HG03354 (cell line): ENCODE measurements around the gene TUBGCP3.

Source experiments
- ATAC-seq: cut with Tn5 transposase; IDR thresholded peaks from one replicate; pipeline ENCODE4 v1.9.1; 2021; ENCODE audit warnings: mild to moderate bottlenecking; ENCODE audit not compliant: unreplicated experiment, poor library complexity, severe bottlenecking

Gene TUBGCP3

DNA sequence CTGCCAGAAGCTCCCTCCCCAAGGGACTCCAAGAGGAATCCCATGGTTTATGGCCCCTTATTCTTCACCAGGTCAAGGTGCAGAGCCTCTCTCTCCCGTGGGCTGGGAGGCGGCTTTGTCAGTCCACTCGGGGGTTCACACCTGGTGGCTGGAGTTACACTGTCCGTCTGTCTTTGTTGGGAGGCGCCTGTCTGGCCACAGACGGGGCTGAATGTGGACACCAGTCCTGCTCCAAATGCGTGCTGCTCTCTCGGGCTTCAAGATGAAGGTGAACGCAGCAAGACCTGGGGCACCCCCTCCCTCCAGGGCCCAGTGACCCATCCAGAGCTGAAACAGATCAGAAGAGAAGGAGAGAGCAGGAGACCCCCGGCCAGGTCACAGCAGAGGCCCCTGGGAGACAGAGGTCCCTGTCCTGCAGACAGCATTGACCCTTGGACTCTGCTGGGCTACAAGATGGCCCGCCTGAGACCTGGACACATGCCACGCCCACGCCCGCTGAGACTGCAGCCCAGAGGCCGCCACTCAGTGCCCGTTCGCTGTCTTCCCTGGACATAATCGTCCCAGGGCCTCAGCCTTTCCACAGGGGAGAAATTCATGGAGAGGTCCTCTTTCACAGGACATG is 29.9 kb upstream of the TUBGCP3 start:
- ATAC-seq: no peak

DNA sequence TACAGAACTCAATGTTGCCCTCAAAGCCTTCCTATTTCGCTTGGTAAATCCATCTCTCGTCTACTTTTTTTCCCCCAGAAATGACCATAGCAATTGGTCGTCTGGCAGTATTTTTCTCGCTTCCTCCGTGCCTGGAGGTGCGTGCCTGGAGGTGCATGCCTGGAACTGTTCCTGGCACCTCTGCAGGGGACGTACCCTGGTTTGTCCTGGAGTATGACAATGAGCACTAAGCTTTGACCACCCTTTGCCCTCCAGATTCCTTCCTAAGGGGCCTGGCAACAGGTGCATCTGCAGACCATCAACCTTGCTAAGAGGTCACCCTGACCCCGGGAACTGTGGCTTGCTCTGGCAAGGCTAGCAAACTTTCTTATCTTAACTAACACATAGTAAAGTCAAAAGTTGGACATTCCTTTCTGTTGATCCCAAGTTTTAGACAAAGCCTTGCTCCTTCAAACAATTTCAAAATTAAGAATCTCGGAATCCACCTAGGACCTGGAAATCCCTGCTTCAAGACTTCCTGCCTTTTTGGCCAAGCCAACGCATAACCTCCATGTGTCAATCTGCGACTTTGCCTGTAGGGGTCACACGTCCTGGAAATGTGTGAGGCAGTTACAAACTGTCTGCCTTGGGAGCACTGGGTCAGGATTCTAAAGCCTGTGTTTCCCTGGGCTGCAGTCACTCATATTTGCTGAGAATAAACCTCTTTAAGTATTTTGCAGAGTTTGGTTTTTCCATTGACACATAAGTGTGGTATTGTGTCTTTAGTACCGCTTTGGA is 28.8 kb upstream of the TUBGCP3 start:
- ATAC-seq: peak; percentile 76

DNA sequence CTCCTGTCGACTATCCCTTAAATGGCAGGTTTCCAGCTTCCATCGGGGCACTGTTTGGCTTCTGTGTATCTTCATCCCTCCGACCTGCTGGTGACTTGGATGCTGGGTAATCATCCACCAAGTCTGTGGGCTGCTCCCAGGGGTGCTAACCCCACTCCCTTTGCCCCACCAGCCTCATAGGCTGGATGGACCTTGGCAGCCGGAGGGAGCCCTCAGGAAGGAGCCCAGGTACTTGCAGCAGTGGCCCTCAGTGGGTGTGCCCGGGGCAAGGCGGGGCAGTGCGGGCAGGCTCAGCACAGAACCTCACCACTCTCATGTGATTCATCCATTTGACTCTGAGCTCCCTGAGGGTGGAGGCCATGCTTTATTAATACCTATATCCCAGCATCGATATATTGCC is 27.4 kb upstream of the TUBGCP3 start:
- no peak for ATAC-seq

DNA sequence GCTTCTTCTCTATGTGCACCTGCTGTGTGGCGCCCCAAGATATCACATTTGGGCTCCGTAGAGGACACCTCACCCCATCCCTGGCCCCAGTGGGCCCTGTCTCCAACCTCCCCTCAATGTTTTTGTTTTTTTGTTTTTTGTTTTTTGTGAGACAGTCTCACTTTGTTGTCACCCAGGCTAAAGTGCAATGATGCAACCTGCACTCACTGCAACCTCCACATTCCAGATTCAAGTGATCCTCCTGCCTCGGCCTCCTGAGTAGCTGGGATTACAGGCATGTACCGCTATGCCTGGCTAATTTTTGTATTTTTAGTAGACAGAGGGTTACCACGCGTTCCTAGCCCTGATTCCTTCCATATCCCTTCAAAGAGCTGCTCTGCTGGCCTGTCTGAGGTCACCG is 26.9 kb upstream of the TUBGCP3 start:
- no peak for ATAC-seq

DNA sequence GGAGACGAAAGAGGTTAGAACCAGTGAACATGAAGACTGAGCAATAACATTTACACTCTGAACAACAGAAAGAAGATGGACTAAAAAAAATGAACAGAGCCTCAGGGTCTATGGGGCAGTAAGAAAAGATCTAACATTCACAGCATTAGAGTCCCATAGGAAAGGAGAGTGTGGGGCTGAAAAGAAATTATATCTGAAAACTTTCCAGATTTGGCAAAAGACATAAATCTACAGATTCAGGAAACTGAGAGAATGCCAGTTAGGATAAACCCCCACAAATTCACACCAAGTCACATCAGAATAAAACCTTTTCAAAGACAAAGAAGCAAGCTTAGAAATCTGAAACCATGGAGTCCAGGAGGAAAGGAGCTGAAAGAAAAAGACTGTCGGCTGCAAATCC is 20.3 kb upstream of the TUBGCP3 start:
- no peak for ATAC-seq

DNA sequence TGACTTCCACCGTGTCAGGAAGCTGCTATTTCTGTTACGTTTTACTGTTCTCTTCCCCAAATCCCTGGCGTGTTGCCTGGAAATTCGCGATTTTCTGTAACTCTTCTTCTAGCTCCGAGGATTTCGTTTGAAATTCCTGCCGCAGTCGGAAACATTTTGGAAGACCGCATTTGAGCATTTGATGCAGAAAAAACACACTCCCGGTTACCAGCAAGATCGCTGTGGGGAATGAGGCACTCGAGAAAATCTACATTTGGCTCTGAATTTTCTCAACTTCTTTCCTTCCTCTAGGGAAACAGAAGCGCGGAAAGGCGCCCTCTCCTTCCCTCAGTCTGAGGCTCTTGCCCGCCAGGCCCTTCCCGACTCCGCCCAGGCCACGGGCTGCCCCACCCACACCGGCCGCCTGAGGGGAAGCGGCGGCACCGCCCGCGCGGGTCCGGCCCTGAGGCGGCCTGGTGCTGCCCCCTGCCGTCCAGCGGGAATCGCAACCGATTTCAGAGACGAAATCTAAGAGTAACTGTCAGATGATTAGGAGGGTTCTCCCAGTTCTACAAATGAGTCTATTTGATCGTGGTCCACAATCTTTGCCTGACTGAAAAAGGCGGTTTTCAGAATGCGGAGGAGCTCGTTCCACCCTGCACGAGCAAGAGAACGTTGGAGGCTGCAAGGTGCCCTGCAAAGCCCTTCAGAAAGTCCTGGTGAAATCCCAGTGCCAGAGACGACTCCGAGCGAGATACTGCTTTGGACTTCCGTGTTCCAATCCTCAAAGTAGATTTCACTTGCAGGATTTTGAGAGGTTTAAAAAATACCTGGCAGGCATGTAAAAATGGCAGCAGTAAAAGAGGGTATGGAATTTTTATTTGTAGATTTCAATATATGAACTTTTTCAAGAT is 18.4 kb upstream of the TUBGCP3 start:
- peak; percentile 100 for ATAC-seq

DNA sequence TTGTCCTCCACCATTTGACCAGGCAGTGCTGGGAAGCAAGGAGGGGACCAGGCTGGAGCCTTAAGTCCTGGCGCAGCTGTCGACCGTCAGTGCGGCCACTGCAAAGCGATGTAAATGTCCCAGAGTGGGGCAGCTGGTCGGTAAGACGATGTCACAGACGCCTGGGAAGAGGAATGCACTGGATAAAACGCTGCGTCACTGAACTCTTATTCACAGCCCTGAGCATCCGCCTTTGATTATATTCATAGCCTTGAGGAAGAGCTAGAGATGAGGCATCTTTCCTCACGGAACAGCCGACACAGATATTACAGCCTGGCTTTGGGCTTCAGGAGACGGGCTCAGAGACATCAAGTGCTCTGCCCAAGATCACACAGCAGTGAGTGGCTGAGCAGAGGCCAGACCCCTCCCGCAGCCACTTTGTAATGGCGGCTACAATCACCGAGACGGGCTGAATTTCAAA is 17.6 kb upstream of the TUBGCP3 start:
- no peak for ATAC-seq

DNA sequence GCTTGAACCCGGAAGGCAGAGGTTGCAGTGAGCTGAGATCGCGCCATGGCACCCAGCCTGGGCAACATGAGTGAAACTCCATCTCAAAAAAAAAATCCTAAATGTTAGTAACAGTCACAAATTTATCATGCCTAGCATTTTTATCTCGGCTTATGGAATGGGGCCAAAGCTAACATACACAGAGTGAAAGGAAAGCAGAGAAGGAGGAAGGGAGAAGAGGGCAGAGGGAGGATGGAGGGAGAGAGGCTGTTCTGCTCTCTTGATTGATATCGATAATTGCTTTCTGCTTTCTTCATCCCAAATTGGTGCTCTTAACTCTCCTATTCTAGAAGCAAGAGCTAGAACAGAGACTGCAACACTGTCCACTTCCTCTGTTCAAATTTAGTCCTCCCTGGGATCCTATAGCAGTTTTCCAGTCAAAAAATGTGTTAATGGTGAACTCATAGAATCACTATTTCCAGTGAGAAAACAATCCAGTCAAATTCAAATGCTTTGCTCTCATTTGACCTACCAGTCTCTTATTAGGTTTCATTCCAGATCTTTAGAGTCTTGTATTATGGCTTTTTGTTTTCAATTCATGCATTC is 15.8 kb upstream of the TUBGCP3 start:
- no peak for ATAC-seq

DNA sequence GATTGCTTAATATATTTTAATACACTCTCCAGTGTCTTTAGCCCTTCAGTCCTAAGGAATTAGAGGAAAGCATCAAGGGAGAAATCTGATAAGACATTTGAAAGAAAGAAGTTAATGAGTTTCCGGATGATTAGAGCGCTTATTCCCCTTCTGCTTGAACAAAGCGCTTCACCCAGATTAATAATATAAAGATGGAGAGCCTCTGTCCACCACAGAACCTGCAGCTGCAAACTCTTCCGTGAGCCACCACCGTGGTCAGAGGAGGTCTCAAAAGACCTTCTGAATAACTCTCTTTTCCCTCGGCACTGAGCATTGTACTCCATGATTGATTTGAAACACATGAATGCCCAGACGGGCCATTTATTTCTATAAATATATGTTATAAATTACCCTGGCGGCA is 14.2 kb upstream of the TUBGCP3 start:
- ATAC-seq: no peak

DNA sequence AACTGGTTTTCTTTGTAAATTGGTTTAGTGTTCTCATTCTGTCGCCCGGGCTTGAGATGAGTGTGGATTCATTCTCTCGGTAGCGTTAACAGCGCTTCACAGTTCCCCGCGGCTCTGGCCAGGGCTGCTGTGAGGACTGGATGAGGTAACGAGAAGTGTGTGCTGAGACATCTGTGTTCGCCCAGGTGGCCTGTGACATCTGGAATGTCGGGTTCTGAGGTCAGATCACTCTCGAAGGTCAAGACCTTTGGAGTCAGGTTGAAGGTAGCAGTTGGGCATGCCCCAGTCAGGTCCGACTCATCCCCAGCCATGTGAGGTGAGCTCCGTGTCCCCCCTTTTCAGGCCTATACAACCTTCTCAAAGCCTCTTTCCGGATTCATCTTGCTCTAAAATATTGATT is 13.4 kb upstream of the TUBGCP3 start:
- no peak for ATAC-seq

DNA sequence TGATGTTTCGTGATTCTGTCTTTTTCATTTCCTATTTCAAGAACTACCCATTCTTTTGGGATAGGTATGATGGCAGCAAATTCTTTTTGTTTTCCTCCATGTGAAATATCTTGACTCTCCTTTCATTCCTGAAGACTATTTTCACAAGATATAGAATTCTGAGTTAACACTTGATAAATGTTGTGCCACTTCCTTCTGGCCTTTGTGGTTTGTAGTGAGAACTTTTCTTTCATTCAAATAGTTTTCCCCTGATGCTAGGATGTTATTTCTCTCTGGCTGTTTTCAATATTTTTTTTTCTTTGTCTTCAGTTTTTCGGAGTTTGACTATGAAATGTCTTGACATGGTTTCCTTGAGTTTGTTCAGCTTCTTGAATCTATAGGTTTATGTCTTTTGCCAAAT is 8.3 kb upstream of the TUBGCP3 start:
- ATAC-seq: no peak

DNA sequence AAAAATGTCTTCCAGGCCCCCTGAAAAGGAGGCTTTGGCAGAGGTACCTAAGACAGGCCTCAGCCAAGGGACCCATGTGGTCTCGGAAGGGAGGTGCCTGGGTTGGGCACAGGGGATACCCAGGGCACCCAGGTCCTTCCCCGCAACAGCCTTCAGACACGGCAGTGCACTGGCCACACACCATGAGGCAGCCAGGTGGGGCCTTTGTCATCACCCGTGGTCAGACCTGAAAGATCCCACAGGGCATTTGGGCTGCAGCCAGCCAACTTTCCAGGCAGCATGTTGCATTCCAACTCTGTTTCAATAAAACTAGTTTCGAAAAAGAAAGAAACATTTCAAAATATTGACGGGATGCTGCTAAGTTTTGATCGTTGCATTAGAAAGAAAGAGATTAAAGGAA is 4.7 kb upstream of the TUBGCP3 start:
- ATAC-seq: no peak

DNA sequence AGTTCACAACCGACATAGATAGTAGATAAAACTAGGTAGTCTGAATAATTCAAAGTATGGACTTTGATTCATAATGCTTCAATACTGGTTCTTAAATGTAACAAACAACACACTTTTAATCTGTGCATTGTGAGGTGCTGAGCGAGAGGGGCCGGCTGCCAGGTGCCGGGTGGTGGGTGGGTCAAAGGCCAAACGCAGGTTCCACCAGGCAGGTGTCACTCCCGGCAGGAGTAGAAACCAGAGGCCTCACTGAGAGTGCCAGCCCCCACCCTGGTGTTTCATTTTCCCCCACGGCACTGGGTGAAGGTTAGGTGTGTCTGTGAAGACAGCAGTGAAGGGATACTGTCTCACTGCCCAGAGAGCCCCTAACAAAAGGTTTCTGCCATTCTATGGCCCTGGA is 4.2 kb upstream of the TUBGCP3 start:
- no peak for ATAC-seq

DNA sequence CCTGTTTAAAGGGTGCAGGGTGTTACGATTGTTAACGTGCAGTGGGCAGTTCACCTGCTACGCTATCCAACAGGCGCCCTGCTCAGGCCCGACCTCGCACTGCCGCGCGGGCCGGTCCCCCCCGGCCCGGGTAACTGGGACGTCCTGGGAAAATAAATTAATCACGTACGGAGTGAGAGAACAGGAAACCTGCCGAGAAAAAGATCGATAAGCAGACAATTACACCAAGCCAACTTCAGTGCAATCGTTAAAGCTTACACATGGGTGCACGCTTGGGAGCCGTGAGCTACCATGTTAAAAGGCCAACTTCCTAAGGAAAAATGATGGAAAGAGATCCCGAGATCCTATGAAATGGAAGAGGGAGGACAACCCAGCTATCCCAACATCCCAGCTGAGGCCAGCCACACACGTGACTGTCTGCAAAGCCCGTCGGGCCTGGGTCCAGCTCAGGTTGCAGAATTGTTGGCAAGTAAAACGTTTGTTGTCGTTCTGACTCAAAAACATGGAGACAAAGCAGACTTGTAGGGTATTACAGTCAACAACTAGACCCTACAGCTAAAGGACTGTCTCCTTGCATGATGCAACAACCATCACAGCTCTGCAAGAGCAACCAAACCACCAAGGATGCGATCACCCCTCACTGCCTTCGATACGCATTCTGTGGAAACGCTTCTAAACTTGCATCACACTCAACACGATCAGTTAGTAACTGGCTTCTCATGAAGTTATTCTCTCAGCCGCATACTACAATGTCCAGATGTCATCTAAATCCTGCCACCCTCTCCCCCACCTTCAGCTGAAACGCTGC is 741 bp upstream of the TUBGCP3 start:
- ATAC-seq: no peak

DNA sequence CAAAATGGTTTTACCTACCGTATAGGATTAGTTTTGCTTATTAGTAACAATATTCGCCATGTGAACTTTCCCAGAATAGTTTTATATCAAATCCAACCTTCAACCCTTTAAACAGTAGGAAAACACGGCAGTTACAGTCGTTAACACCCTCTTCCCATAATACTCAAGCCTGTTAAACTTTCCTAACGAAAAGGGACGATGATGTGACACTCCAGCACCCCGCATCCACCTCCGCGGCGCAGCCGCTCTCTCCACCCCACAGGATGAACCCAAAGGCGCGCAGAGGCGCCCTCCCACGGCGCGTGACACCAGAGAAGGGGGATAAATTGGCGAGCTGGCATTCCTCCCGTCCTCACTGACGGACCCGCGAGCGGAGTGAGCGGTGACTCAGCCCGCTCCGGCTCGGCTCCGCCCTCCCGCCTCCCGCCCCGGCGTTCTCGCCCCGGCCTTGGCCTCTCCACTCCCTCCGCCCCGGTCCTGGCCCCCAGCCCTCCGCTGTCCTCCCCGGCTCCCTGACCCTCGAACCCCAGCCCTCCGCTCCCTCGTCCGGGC is 665 bp downstream of the TUBGCP3 start:
- ATAC-seq: peak; percentile 50

DNA sequence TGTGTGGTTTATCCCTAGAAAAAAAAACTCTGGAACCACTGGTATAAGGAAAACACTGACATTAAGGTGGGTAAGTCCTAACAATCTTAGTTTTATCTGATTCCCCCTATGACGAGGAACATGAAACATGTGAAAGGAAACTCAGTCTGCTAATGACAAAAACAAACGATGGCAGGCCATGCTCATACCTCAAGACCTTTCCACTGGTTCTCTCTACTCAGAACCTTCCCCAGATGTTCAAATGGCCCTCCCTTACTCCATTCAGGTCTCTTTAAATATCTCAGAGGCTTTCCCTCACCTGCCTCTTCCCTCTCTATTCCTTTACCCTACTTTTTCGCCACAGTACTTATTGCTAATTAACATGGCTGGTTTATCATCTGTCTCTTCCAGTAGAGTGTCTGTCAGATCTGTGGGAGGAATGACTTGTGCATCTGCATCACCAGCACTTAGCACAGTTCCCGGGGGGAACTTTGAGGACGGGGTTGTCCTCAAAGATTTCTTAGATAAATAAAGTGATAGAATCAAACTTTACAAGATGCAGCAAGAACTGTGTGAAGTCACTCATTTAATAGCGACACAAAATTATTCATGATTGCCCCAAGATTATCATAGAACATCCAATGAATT is 1.5 kb downstream of the TUBGCP3 start:
- no peak for ATAC-seq

DNA sequence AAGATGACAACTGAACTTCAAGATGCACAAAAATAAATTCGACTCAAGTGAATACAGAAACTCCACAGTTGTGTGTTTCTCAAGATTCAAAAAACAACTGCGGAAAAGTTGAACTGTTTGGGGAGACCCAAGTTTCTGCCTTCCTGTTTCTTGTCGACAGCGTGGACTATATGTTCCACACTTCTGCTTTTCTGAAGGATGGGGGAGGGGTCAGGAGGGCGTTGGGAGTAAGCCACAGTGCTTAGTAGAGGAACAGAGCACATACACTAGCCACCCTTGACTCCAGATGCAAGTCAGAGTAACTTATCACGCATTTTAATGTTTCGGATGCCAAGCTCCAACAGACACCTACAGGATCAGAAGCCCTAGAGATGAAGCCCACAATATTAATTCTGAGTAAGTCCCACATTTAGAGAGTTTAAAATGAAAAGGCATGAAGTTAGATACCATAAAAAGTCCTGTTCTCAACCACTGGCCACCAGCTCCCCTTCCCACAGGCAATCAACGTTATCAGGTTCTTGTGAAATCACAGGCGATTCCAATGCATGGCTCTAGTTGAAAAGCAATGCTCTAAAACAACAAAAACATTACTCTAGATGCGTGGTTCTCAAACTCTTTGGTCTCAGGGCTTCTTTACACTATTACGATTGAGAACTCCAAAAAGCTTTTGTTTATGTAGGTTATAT is 4.2 kb downstream of the TUBGCP3 start:
- peak; percentile 50 for ATAC-seq

DNA sequence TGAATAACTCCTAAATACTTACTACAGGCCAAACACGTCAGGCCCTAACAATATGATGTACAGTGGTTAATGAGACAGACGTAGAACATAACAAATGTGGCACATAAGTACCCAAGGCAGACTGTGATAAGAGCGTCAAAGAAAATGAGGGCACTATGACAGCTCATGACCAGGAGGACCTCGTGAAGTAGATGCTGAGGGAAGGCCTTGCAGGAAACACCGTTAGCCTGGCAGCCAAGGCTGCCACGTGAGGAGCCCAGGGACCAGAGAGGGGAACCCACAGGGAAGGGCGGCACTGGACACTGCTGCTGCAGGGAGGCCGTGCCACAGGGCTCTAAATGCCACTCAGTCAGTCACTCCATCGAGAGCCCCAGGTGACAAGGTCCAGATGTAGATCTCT is 5.7 kb downstream of the TUBGCP3 start:
- no peak for ATAC-seq
